A673 (cell line): ENCODE results near the gene ATP1A1. TPM values are rescaled to one million over a fixed set of nuclear protein-coding genes. Genes with fewer than 3 reads are reported as not detected.

ENCODE experiments used
- BruUV-seq: library from RNA; stranded (reverse); fragments of 400-500 nt; replicated peaks from 2 replicates; lab custom pipeline; 2021; lab: Mats Ljungman, UMichigan
- CTCF ChIA-PET: fragments of 300-600 bp; sonication (Branson Sonifier 250); formaldehyde crosslinking; loops from one replicate; lab custom pipeline; 2022; ENCODE audit warnings: antibody characterized with exemption; lab: Charles Lee
- POLR2A ChIA-PET: fragments of 300-600 bp; sonication (Branson Sonifier 250); formaldehyde crosslinking; loops from one replicate; lab custom pipeline; 2022; ENCODE audit warnings: antibody characterized with exemption; ENCODE audit not compliant: low non-redundant PET; lab: Charles Lee
- DNase-seq: peaks from one replicate; pipeline ENCODE4 v3.0.0-alpha.2; 2015; ENCODE audit warnings: low spot score
- H3K27ac ChIP-seq: fragments of 200-600 bp; sonication (generic); 2 replicates; pipeline ENCODE4 v1.5.1; 2016; ENCODE audit warnings: mixed run types, low read depth, mild to moderate bottlenecking, mixed read lengths, antibody characterized with exemption, low read length; ENCODE audit not compliant: poor library complexity, severe bottlenecking
- H3K27me3 ChIP-seq: fragments of 200-600 bp; sonication (generic); replicated peaks from 2 replicates; pipeline ENCODE4 v1.6.1; 2017; ENCODE audit warnings: mixed run types, low read depth, mild to moderate bottlenecking, mixed read lengths, antibody characterized with exemption, low read length; ENCODE audit not compliant: insufficient read depth, poor library complexity
- H3K36me3 ChIP-seq: fragments of 200-600 bp; sonication (generic); 2 replicates; pipeline ENCODE4 v1.6.1; 2016; ENCODE audit warnings: mixed run types, mild to moderate bottlenecking, mixed read lengths, antibody characterized with exemption, low read length; ENCODE audit not compliant: insufficient read depth, poor library complexity, severe bottlenecking
- H3K4me1 ChIP-seq: fragments of 200-600 bp; sonication (generic); 2 replicates; pipeline ENCODE4 v1.6.1; 2017; ENCODE audit warnings: mixed run types, mild to moderate bottlenecking, mixed read lengths, antibody characterized with exemption, low read length; ENCODE audit not compliant: insufficient read depth, poor library complexity, severe bottlenecking
- H3K4me3 ChIP-seq: fragments of 200-600 bp; sonication (generic); 2 replicates; pipeline ENCODE4 v1.5.1; 2016; ENCODE audit warnings: low read depth, mixed run types, mild to moderate bottlenecking, mixed read lengths, low read length; ENCODE audit not compliant: poor library complexity, severe bottlenecking
- H3K9me3 ChIP-seq: fragments of 200-600 bp; sonication (generic); 2 replicates; pipeline ENCODE4 v1.6.1; 2016; ENCODE audit warnings: mixed run types, low read depth, mild to moderate bottlenecking, mixed read lengths, antibody characterized with exemption, low read length; ENCODE audit not compliant: poor library complexity, severe bottlenecking
- EZH2 ChIP-seq: fragments of 200-600 bp; sonication (generic); IDR thresholded peaks from 2 replicates; pipeline ENCODE4 v1.6.1; 2017; ENCODE audit warnings: borderline replicate concordance, low read depth, mild to moderate bottlenecking, mixed read lengths, antibody characterized with exemption, low read length; ENCODE audit not compliant: poor library complexity, severe bottlenecking
- intact Hi-C: fragments of 100-400 bp; cut with micrococcal nuclease; formaldehyde crosslinking; loops from one replicate; pipeline ENCODE4 v1.10.0; 2022; ENCODE audit not compliant: unreplicated experiment
- total RNA-seq: library from RNA; stranded (reverse); gene quantifications from 2 replicates; pipeline ENCODE4 v1.2.3, GENCODE V29; 2021
- TF ChIP-seq, protein P1 (sequence below): fragments of 300-800, 200-600 bp; sonication (generic); conservative IDR thresholded peaks from 2 replicates; pipeline ENCODE4 v1.5.1; 2017; ENCODE audit warnings: low read depth, mild to moderate bottlenecking, antibody characterized with exemption, low read length, moderate library complexity, mixed read lengths

ATP1A1 gene
- total RNA-seq, 1 experiment from 2014 or later, result 1,420 TPM

DNA sequence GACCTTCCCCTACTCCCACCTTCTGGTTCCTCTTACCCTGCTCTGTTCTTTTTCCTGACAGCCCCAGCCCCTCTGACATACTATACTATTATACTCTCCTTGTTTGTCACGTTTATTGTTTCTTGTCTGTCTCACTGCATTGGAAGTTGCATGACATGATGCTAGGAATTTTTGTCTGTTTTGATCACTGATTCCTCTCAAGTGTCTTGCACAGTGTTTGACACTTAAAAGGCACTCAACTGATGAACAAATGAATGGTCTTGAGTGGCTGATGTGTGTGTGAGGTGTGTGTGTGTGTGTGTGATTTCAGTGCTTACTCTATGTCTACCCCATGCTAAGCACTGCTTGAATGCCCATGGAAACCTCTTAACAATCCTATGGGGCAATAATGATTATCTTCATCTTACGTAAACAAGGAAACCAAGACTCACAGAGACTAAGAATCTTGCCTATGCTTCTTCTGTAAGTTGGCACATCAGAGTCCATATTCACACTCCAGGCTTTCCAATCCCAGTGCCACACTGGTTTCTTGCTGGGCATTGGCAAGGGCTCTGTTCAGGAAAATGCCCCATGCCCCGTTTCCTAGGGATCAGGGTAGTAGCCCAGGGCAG, 59.7 kb downstream of the ATP1A1 start:
- no peaks in the 10 kb centered on the region for H3K4me1 ChIP-seq
- H3K27ac ChIP-seq, result no peak overlapping the region
- ChIA-PET CTCF (no interaction called here), POLR2A (no interaction called here)
- TF ChIP-seq, protein P1, sequence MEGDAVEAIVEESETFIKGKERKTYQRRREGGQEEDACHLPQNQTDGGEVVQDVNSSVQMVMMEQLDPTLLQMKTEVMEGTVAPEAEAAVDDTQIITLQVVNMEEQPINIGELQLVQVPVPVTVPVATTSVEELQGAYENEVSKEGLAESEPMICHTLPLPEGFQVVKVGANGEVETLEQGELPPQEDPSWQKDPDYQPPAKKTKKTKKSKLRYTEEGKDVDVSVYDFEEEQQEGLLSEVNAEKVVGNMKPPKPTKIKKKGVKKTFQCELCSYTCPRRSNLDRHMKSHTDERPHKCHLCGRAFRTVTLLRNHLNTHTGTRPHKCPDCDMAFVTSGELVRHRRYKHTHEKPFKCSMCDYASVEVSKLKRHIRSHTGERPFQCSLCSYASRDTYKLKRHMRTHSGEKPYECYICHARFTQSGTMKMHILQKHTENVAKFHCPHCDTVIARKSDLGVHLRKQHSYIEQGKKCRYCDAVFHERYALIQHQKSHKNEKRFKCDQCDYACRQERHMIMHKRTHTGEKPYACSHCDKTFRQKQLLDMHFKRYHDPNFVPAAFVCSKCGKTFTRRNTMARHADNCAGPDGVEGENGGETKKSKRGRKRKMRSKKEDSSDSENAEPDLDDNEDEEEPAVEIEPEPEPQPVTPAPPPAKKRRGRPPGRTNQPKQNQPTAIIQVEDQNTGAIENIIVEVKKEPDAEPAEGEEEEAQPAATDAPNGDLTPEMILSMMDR, result no peak
- no peak for TF ChIP-seq EZH2
- no peak overlapping the region for H3K4me3 ChIP-seq
- no peaks in the 10 kb centered on the region for H3K27me3 ChIP-seq
- H3K9me3 ChIP-seq, result no peaks in the 10 kb centered on the region
- no TSS peak for BruUV-seq
- H3K36me3 ChIP-seq, result no peaks in the 10 kb centered on the region
- intact Hi-C loops, result no loop called here
- no peak for DNase-seq

DNA sequence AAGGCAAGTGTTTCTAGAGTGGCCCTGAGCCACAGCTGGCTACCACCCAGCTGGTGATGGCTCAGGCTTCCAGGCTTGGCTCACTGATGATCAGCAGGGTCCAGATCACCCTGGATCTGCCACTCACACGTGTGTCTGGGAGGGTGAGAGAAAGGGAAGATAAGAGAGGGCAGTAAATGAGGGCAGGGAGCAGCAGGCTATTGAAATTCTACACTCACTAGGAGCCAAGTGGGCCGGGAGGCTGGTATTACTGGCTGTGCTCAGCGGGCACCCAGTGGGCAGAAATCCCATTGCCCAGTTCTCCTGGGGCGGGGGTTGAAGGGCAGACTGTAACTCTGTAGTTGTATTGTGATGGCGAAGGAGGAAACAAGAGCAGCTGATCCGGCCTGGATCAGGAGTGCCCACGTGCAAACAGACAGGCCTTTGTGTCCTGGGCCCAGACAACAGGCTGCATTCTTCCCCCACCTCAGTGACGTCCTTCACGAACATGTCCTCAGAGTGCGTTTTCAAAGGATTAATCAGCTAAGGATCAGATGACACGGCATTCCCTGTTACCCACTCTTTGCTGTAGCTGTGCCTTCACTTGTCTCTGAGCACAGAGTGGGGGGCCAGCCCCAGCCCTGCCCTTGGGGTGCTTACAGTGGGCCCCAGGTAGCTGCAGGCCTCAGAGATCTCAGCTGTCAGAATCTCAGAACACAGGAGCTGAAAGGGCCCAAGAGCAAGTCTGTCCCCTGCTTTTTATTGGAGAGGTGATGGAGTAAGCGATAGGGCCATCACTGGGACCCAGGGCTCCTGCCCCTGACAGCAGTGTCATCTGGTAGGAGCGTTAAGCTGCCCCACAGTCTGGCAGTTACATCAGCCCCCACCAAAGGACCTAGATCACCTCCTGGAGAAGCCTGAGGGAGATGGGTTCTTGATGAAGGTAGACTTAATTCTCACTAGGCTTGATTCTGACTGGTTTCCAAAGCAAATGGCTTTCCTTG, 60.5 kb downstream of the ATP1A1 start:
- DNase-seq, result no peak
- intact Hi-C loops, result no loop called here
- CTCF ChIA-PET, result interaction anchor here (0.6 kb wide), 1 partner anchor 85 kb away, joined by 3 read pairs; no protein-coding TSS in a partner anchor
- BruUV-seq, result no TSS peak
- H3K4me1 ChIP-seq, result no peaks in the 10 kb centered on the region
- H3K4me3 ChIP-seq, result no peak overlapping the region
- TF ChIP-seq EZH2, result no peak
- TF ChIP-seq, protein P1, result no peak
- H3K36me3 ChIP-seq, result no peaks in the 10 kb centered on the region
- no peak overlapping the region for H3K27ac ChIP-seq
- POLR2A ChIA-PET, result no interaction called here
- no peaks in the 10 kb centered on the region for H3K27me3 ChIP-seq
- H3K9me3 ChIP-seq, result no peaks in the 10 kb centered on the region

DNA sequence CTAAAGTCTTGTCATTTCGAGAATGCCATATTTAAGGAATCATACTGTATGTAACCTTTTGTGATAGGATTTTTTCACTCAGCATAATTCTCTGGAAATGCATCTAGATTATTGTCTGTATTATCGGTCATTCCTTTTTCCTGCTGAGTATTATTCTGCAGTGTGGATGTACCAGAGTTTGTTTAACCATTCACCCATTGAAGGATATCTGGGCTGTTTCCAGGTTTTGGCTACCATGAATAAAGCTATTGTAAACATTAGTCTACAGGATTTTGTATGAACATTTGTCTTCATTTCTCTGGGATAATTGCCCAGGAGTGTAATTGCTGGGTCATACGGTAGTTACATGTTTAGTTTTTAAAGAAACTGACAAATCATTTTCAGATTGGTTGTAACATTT, 61.8 kb downstream of the ATP1A1 start:
- no TSS peak for BruUV-seq
- no peak for TF ChIP-seq EZH2
- TF ChIP-seq, protein P1, result no peak
- Histone ChIP-seq H3K36me3 (no peaks in the 10 kb centered on the region), H3K27ac (no peak overlapping the region), H3K27me3 (no peaks in the 10 kb centered on the region), H3K9me3 (no peaks in the 10 kb centered on the region), H3K4me3 (no peak overlapping the region), H3K4me1 (no peaks in the 10 kb centered on the region)
- CTCF ChIA-PET, result no interaction called here
- no peak for DNase-seq
- intact Hi-C loops, result no loop called here
- POLR2A ChIA-PET, result no interaction called here
